GM23248 (cell line): ENCODE data around the gene MRPL23. TPM values are rescaled to one million over a fixed set of nuclear protein-coding genes. Genes with fewer than 3 reads are reported as not detected.

ENCODE experiments used
- DNase-seq: peaks from one replicate; pipeline ENCODE4 v3.0.0-alpha.2; 2015
- H2AFZ ChIP-seq: fragments of 200-600 bp; sonication (generic); 2 replicates; pipeline ENCODE4 v1.6.1; 2016; ENCODE audit warnings: antibody characterized with exemption
- H3F3A ChIP-seq: fragments of 200-600 bp; sonication (generic); 2 replicates; pipeline ENCODE4 v1.6.1; 2016; ENCODE audit warnings: mild to moderate bottlenecking, antibody characterized with exemption, mixed run types; ENCODE audit not compliant: insufficient read depth
- H3K27ac ChIP-seq: fragments of 200-600 bp; sonication (generic); 2 replicates; pipeline ENCODE4 v1.5.1; 2016; ENCODE audit warnings: mild to moderate bottlenecking
- H3K27me3 ChIP-seq: fragments of 200-600 bp; sonication (generic); replicated peaks from 2 replicates; pipeline ENCODE4 v1.6.1; 2016; ENCODE audit warnings: mild to moderate bottlenecking; ENCODE audit not compliant: insufficient read depth
- H3K36me3 ChIP-seq: fragments of 200-600 bp; sonication (generic); 2 replicates; pipeline ENCODE4 v1.6.1; 2016; ENCODE audit warnings: low read depth, mild to moderate bottlenecking
- H3K4me1 ChIP-seq: fragments of 200-600 bp; sonication (generic); 2 replicates; pipeline ENCODE4 v1.6.1; 2016; ENCODE audit warnings: mild to moderate bottlenecking; ENCODE audit not compliant: insufficient read depth
- H3K4me2 ChIP-seq: fragments of 200-600 bp; sonication (generic); one replicate; pipeline ENCODE4 v1.6.1; 2016; ENCODE audit warnings: mild to moderate bottlenecking; ENCODE audit not compliant: unreplicated experiment
- H3K4me3 ChIP-seq: fragments of 200-600 bp; sonication (generic); 2 replicates; pipeline ENCODE4 v1.5.1; 2016; ENCODE audit warnings: mild to moderate bottlenecking
- H3K79me2 ChIP-seq: fragments of 200-600 bp; sonication (generic); 2 replicates; pipeline ENCODE4 v1.6.1; 2016; ENCODE audit warnings: mild to moderate bottlenecking; ENCODE audit not compliant: insufficient read depth
- H3K9ac ChIP-seq: fragments of 200-600 bp; sonication (generic); 2 replicates; pipeline ENCODE4 v1.6.1; 2016; ENCODE audit warnings: mild to moderate bottlenecking
- H3K9me2 ChIP-seq: fragments of 200-600 bp; sonication (generic); 2 replicates; pipeline ENCODE4 v1.6.1; 2016; ENCODE audit warnings: mixed run types, mild to moderate bottlenecking, moderate library complexity; ENCODE audit not compliant: insufficient read depth
- H3K9me3 ChIP-seq: fragments of 200-600 bp; sonication (generic); one replicate; pipeline ENCODE4 v1.6.1; 2017; ENCODE audit warnings: low read depth
- H4K20me1 ChIP-seq: fragments of 200-600 bp; sonication (generic); 2 replicates; pipeline ENCODE4 v1.6.0; 2016; ENCODE audit not compliant: insufficient read depth
- EZH2 ChIP-seq: fragments of 200-600 bp; sonication (generic); IDR thresholded peaks from 2 replicates; pipeline ENCODE4 v1.6.1; 2018; ENCODE audit warnings: antibody characterized with exemption, mild to moderate bottlenecking; ENCODE audit not compliant: insufficient read depth, poor library complexity, severe bottlenecking
- EZH2phosphoT487 ChIP-seq: fragments of 200-600 bp; sonication (generic); IDR thresholded peaks from 2 replicates; pipeline ENCODE4 v1.6.1; 2018; ENCODE audit warnings: antibody characterized with exemption, moderate library complexity, mild to moderate bottlenecking, low read depth; ENCODE audit not compliant: insufficient read depth
- WGBS, 2 experiments: methylation state at CpG; one replicate each; pipeline ENCODE4 v1.1.6; 2015 to 2017; ENCODE audit warnings: low lambda C conversion rate in 2 of 2, low coverage in 1 of 2; ENCODE audit errors: missing lambda C conversion rate in 2 of 2; 5-methylcytosine and 5-hydroxymethylcytosine counted together
- in situ Hi-C: fragments of 300-500 bp; cut with MboI; formaldehyde crosslinking; loops from 2 replicates; pipeline ENCODE4 v1.15.0; 2020
- microRNA counts: library from miRNA; unstranded; fragments of <30 nt; microRNA quantifications from one replicate; lab custom pipeline; 2016
- polyA plus RNA-seq: library from polyadenylated mRNA; unstranded; fragments of >200 nt; fragmentation: Nextera tagmentation; extraction: Ambion mirVana; gene quantifications from 2 replicates; pipeline ENCODE4 v1.2.1, GENCODE V29; 2016
- small RNA-seq: library from RNA; depleted of rRNA; stranded (forward); fragments of <200 nt; gene quantifications from one replicate; pipeline ENCODE3, GENCODE V24; 2014; ENCODE audit warnings: low read depth, low replicate concordance
- total RNA-seq: library from RNA; depleted of rRNA; stranded (reverse); fragments of >200 nt; shearing (Covaris generic); gene quantifications from 2 replicates; pipeline ENCODE4 v1.2.3, GENCODE V29; 2014; rRNA removed

MRPL23 gene
- total and polyA plus RNA-seq, 2 experiments from 2014 or later: 40.5 to 47.7 TPM

DNA sequence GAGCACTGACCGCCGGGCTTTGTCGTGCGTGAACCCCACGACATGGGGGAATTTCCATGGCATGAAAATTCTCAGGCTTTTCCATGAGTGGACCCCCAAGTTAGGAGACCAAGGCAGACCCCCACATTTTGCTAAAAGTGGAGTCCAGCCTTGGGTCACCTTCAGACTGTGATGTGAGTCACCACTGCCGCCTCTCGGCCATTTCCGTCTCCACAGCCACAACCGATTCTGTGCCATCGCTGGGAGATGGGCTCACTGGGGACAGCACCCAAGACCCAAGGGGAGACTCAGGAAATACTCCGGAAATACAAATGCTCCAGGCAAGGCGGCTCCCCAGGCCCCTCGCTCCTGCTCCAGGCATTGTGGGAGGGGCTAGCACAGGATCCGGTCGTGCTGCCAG lies 51.7 kb downstream of the MRPL23 start:
- no peak overlapping the region for H3K9ac ChIP-seq
- WGBS, 2 experiments: no CpG with 5 or more reads among the region's 15 CpGs
- H3K9me3 ChIP-seq: no peaks in the 10 kb centered on the region
- no peak overlapping the region for H2AFZ ChIP-seq
- no peaks in the 10 kb centered on the region for H4K20me1 ChIP-seq
- no peaks in the 10 kb centered on the region for H3F3A ChIP-seq
- H3K4me1 ChIP-seq: no peaks in the 10 kb centered on the region
- H3K27ac ChIP-seq: no peak overlapping the region
- H3K79me2 ChIP-seq: no peaks in the 10 kb centered on the region
- no peak overlapping the region for H3K4me2 ChIP-seq
- no peak overlapping the region for H3K4me3 ChIP-seq
- no peak for DNase-seq
- H3K27me3 ChIP-seq: no peaks in the 10 kb centered on the region
- in situ Hi-C loops: no loop called here
- no peak for TF ChIP-seq EZH2
- no peak for TF ChIP-seq EZH2phosphoT487
- no peaks in the 10 kb centered on the region for H3K36me3 ChIP-seq
- no peaks in the 10 kb centered on the region for H3K9me2 ChIP-seq

DNA sequence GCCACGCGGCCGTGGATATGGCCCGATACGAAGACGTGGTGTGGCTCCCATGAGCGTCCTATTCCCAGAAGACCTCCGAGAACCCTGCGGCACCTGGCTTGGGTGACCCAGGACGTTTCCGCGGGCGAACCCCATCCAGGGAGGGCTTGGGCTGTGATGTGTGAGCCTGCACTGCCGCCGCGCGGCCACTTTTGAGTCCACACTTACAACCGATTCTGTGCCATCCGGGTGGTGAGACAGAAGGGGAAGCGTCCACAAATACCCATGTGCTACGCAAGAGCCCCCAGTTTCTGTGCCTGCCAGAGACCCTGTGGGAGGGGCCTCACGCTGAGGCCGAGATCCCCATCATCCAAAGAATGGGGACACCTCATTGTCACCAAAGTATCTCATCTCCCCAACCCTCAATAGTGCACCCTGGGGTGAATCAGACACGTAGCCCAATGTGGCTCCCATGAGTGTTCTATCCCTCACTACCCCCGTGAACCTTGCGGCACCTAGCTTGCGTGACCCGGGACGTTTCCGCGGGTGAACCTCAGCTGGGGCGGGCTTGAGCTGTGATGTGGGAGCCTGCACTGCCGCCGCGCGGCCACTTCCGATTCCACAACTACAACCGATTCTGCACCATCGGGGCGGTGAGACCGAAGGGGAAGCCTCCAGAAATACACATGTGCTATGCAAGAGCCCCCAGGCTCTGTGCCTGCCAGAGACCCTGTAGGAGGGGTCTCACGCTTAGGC lies 55.1 kb downstream of the MRPL23 start:
- Histone ChIP-seq H4K20me1 (no peaks in the 10 kb centered on the region), H3K4me1 (no peaks in the 10 kb centered on the region), H3K4me3 (no peak overlapping the region), H3K9me2 (no peaks in the 10 kb centered on the region), H3K36me3 (no peaks in the 10 kb centered on the region), H3K9me3 (no peaks in the 10 kb centered on the region), H3K9ac (no peak overlapping the region), H3K27me3 (no peaks in the 10 kb centered on the region), H3K79me2 (no peaks in the 10 kb centered on the region), H3F3A (no peaks in the 10 kb centered on the region), H3K4me2 (no peak overlapping the region), H2AFZ (no peak overlapping the region), H3K27ac (no peak overlapping the region)
- TF ChIP-seq EZH2: no peak
- no peak for TF ChIP-seq EZH2phosphoT487
- no peak for DNase-seq
- WGBS, 2 experiments: no CpG with 5 or more reads among the region's 42 CpGs
- in situ Hi-C loops: no loop called here

DNA sequence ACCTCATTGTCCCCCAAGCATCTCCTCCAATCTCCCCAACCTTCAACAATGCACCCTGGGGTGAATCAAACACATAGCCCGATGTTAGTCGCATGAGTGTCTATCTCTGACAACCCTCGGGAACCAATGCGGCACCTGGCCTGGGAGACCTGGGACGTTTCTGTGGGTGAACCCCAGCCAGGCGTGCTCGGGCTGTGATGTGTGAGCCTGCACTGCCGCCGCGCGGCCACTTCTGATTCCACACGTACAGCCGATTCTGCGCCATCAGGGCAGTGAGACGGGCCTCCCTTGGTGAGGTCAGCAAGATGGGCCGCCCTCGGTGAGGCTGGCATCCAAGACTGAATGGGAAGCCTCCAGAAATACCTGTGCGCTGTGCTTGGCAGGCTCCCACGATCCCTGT lies 55.7 kb downstream of the MRPL23 start:
- H3K36me3 ChIP-seq: no peaks in the 10 kb centered on the region
- H3K27me3 ChIP-seq: no peaks in the 10 kb centered on the region
- no peaks in the 10 kb centered on the region for H3K4me1 ChIP-seq
- no peaks in the 10 kb centered on the region for H4K20me1 ChIP-seq
- H3K4me2 ChIP-seq: no peak overlapping the region
- no peak for DNase-seq
- WGBS, 2 experiments: no CpG with 5 or more reads among the region's 19 CpGs
- H3K9ac ChIP-seq: no peak overlapping the region
- in situ Hi-C loops: no loop called here
- H2AFZ ChIP-seq: no peak overlapping the region
- TF ChIP-seq EZH2phosphoT487 (no peak), EZH2 (no peak)
- no peaks in the 10 kb centered on the region for H3F3A ChIP-seq
- no peak overlapping the region for H3K4me3 ChIP-seq
- no peaks in the 10 kb centered on the region for H3K9me2 ChIP-seq
- H3K27ac ChIP-seq: no peak overlapping the region
- no peaks in the 10 kb centered on the region for H3K79me2 ChIP-seq
- H3K9me3 ChIP-seq: no peaks in the 10 kb centered on the region

DNA sequence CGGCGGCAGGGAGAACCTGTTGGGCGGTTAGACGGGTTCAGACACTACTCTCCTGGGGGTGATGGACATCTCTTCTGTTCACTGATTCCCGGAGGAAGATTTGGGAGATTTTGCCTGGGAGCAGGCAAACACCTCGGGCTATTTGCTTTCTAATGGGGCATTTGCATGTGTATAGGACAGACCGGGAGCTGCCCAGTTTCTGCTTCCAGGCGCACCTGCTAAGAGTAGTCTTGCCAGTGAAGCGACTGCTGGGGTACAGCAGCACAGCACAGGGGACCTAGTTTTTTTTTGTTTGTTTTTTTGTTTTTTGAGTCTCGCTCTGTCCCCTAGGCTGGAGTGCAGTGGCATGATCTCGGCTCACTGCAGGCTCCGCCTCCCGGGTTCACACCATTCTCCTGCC lies 57.3 kb downstream of the MRPL23 start:
- Histone ChIP-seq H3K27me3 (no peaks in the 10 kb centered on the region), H3K4me2 (no peak overlapping the region), H4K20me1 (no peaks in the 10 kb centered on the region), H3K79me2 (no peaks in the 10 kb centered on the region), H3F3A (no peaks in the 10 kb centered on the region), H3K9ac (no peak overlapping the region), H3K4me3 (no peak overlapping the region), H2AFZ (no peak overlapping the region), H3K36me3 (no peaks in the 10 kb centered on the region), H3K27ac (no peak overlapping the region), H3K9me3 (no peaks in the 10 kb centered on the region), H3K9me2 (no peaks in the 10 kb centered on the region), H3K4me1 (no peaks in the 10 kb centered on the region)
- in situ Hi-C loops: no loop called here
- DNase-seq: no peak
- TF ChIP-seq EZH2phosphoT487 (no peak), EZH2 (no peak)
- WGBS, 2 experiments: no CpG with 5 or more reads among the region's 13 CpGs

MicroRNAs within 50 kb of the gene (microRNA counts, 767-probe panel; counts per million panel counts)
- microRNA hsa-miR-675-5p (lab: Ali Mortazavi, UCI): 447 counts per million, percentile 86 among the panel's probes with 10 or more counts

Small RNA genes within 50 kb of the gene (small RNA-seq; reads per million reads assigned to genes)
- gene RF01972 (not detected), gene RF01973 (not detected)

Other genes with a start within 250 kb of the MRPL23 start
- 1.6 and 67.4 TPM in 2 replicates for gene IFITM10, start 196.7 kb upstream of the MRPL23 start, total RNA-seq
- 0.41 and 0.53 TPM in 2 replicates for gene IFITM10, start 196.7 kb upstream of the MRPL23 start, polyA plus RNA-seq
- gene CTSD, start 183.4 kb upstream of the MRPL23 start, total RNA-seq: 305 and 338 TPM in 2 replicates
- 321 and 327 TPM in 2 replicates for gene CTSD, start 183.4 kb upstream of the MRPL23 start, polyA plus RNA-seq
- not detected in 2 replicates for gene SYT8, start 112.3 kb upstream of the MRPL23 start, total RNA-seq
- gene SYT8, start 112.3 kb upstream of the MRPL23 start, polyA plus RNA-seq: not detected in 2 replicates
- gene TNNI2, start 108.4 kb upstream of the MRPL23 start, total RNA-seq: not detected in 2 replicates
- gene TNNI2, start 108.4 kb upstream of the MRPL23 start, polyA plus RNA-seq: not detected in 2 replicates
- gene LSP1, start 94.2 kb upstream of the MRPL23 start, total RNA-seq: not detected in 2 replicates
- gene LSP1, start 94.2 kb upstream of the MRPL23 start, polyA plus RNA-seq: 0.36 and 1.3 TPM in 2 replicates
- not detected in 2 replicates for gene PRR33, start 55.4 kb upstream of the MRPL23 start, total RNA-seq
- not detected in 2 replicates for gene PRR33, start 55.4 kb upstream of the MRPL23 start, polyA plus RNA-seq
- gene TNNT3, start 27.6 kb upstream of the MRPL23 start, total RNA-seq: not detected in 2 replicates
- not detected in 2 replicates for gene TNNT3, start 27.6 kb upstream of the MRPL23 start, polyA plus RNA-seq
- 0.25 and 2.2 TPM in 2 replicates for gene H19, start 50.5 kb downstream of the MRPL23 start, total RNA-seq
- gene H19, start 50.5 kb downstream of the MRPL23 start, polyA plus RNA-seq: not detected in 2 replicates
- not detected in 2 replicates for gene IGF2, start 192.1 kb downstream of the MRPL23 start, total RNA-seq
- 0.06 and 0.18 TPM in 2 replicates for gene IGF2, start 192.1 kb downstream of the MRPL23 start, polyA plus RNA-seq
- gene INS, start 213.9 kb downstream of the MRPL23 start, total RNA-seq: not detected in 2 replicates
- gene INS, start 213.9 kb downstream of the MRPL23 start, polyA plus RNA-seq: not detected in 2 replicates
- gene TH, start 224.5 kb downstream of the MRPL23 start, total RNA-seq: not detected in 2 replicates
- gene TH, start 224.5 kb downstream of the MRPL23 start, polyA plus RNA-seq: not detected in 2 replicates